Activated CD4-positive, alpha-beta T cell treated with anti-CD3 and anti-CD28 coated beads, Interleukin-2, amount 10 ng/mL, durations not matched to agents 24 days and 14 days (primary cell): ENCODE data around the gene APPBP2. TPM values are rescaled to one million over a fixed set of nuclear protein-coding genes. Genes with fewer than 3 reads are reported as not detected.

Experiments
- DNase-seq: peaks from one replicate; pipeline ENCODE4 v3.0.0; 2022
- H3K27ac Mint-ChIP-seq: one replicate; pipeline ENCODE4 v1.8.0; 2022; ENCODE audit warnings: mild to moderate bottlenecking, mixed read lengths
- H3K27me3 Mint-ChIP-seq: one replicate; pipeline ENCODE4 v1.8.0; 2022; ENCODE audit warnings: mixed read lengths
- H3K36me3 Mint-ChIP-seq: one replicate; pipeline ENCODE4 v1.8.0; 2022; ENCODE audit warnings: low read depth, mild to moderate bottlenecking, mixed read lengths
- H3K4me1 Mint-ChIP-seq: one replicate; pipeline ENCODE4 v1.8.0; 2021; ENCODE audit warnings: mixed read lengths
- H3K4me3 Mint-ChIP-seq: one replicate; pipeline ENCODE4 v1.8.0; 2022; ENCODE audit warnings: mild to moderate bottlenecking, moderate library complexity, mixed read lengths
- H3K9me3 Mint-ChIP-seq: one replicate; pipeline ENCODE4 v1.8.0; 2021; ENCODE audit warnings: mixed read lengths
- intact Hi-C: fragments of 100-400 bp; cut with micrococcal nuclease; formaldehyde crosslinking; loops from one replicate; pipeline ENCODE4 v1.15.1; 2023
- total RNA-seq: library from RNA; stranded (reverse); gene quantifications from 2 replicates; pipeline ENCODE4 v1.2.3, GENCODE V29; 2022

Gene APPBP2
- total RNA-seq, 1 donor from 2014 or later = 25.1 TPM

- peaks cover 6% of the 10 kb centered on the region for H3K4me1 Mint-ChIP-seq
- no peaks in the 10 kb centered on the region for H3K36me3 Mint-ChIP-seq
- H3K9me3 Mint-ChIP-seq = no peaks in the 10 kb centered on the region
- H3K4me3 Mint-ChIP-seq = no peak overlapping the region
- DNase-seq = no peak
- H3K27ac Mint-ChIP-seq = no peak overlapping the region
- H3K27me3 Mint-ChIP-seq = peaks cover 5% of the 10 kb centered on the region
- intact Hi-C loops = no loop called here
Observed at GRCh38 chr17:60401819-60402218, 124.2 kb downstream of the APPBP2 start.

DNA sequence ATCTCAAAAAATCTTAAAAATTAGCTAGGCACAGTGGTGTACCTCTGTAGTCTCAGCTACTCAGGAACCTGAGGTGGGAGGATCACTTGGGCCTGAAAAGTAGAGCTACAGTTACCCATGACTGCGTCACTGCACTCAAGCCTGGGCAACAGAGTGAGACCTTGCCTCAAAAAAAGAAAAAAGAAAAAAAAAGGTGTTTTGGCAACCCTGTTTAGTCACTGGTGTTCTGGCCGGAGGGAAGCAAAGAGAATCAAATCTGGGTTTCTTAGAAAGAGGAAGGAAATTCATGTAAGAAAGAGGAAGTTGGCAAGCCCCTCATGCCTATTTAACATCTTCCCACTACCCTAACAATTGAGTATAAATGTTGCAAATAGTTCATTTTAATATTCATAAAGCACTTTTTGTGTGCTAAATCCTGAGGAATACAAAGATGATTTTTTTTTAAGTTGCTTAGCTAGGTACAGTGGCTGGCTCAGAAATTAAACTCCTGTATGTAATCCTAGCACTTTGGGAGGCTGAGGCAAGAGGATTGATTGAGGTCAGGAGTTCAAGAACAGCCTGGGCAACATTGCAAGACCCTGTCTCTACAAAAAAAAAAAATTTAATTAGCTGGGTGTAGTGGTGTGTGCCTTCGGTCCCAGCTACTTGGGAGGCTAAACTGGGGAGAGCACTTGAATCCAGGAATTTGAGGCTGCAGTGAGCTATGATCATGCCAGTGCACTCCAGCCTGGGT lies 127.6 kb downstream of the APPBP2 start:
- Mint-ChIP-seq H3K36me3 (no peaks in the 10 kb centered on the region), H3K27ac (peak overlapping the region; percentile 1), H3K9me3 (no peaks in the 10 kb centered on the region), H3K4me3 (peak overlapping the region; percentile 16), H3K27me3 (no peaks in the 10 kb centered on the region), H3K4me1 (peaks cover 12% of the 10 kb centered on the region)
- peak; percentile 60 for DNase-seq
- intact Hi-C loops = loop anchor here (10.0 kb wide), 1 partner anchor 1666 kb away; the partner anchor contains the start of gene MED13

GRCh38 chr17:60396412-60396811 lies 129.6 kb downstream of the APPBP2 start:
- no peak for DNase-seq
- Mint-ChIP-seq H3K27ac (no peak overlapping the region), H3K4me3 (no peak overlapping the region), H3K9me3 (no peaks in the 10 kb centered on the region), H3K27me3 (no peaks in the 10 kb centered on the region), H3K4me1 (peaks cover 20% of the 10 kb centered on the region), H3K36me3 (no peaks in the 10 kb centered on the region)
- intact Hi-C loops = loop anchor here (10.0 kb wide), 1 partner anchor 1668 kb away; the partner anchor contains the start of gene MED13

- H3K4me3 Mint-ChIP-seq = no peak overlapping the region
- intact Hi-C loops = loop anchor here (10.0 kb wide), 1 partner anchor 1669 kb away; the partner anchor contains the start of gene MED13
- no peaks in the 10 kb centered on the region for H3K9me3 Mint-ChIP-seq
- peaks cover 27% of the 10 kb centered on the region for H3K4me1 Mint-ChIP-seq
- H3K27ac Mint-ChIP-seq = no peak overlapping the region
- no peaks in the 10 kb centered on the region for H3K27me3 Mint-ChIP-seq
- H3K36me3 Mint-ChIP-seq = peaks cover 3% of the 10 kb centered on the region
- DNase-seq = no peak
Observed at GRCh38 chr17:60395508-60396065, 130.5 kb downstream of the APPBP2 start.

GRCh38 chr17:60393840-60394723 lies 132.0 kb downstream of the APPBP2 start:
- intact Hi-C loops = loop anchor here (2.0 to 10.0 kb wide), 4 partner anchors 131 to 1671 kb away; partner anchors contain the start of genes MED13 and PPM1D
- H3K4me1 Mint-ChIP-seq = peaks cover 34% of the 10 kb centered on the region
- H3K27me3 Mint-ChIP-seq = no peaks in the 10 kb centered on the region
- no peak for DNase-seq
- no peak overlapping the region for H3K4me3 Mint-ChIP-seq
- no peaks in the 10 kb centered on the region for H3K9me3 Mint-ChIP-seq
- no peak overlapping the region for H3K27ac Mint-ChIP-seq
- H3K36me3 Mint-ChIP-seq = peaks cover 3% of the 10 kb centered on the region

Other genes starting within 250 kb of the APPBP2 start
- 30.2 and 34.3 TPM in 2 replicates for gene USP32, start 134.1 kb downstream of the APPBP2 start, total RNA-seq
- not detected in 2 replicates for gene CHCT1, start 103.8 kb downstream of the APPBP2 start, total RNA-seq
- 17.1 and 17.9 TPM in 2 replicates for gene PPM1D, start 74.0 kb upstream of the APPBP2 start, total RNA-seq
- gene BCAS3, start 151.6 kb upstream of the APPBP2 start, total RNA-seq = 9.5 and 10.2 TPM in 2 replicates